ENCODE results near the gene RGS7. TPM values are rescaled to one million over a fixed set of nuclear protein-coding genes. Genes with fewer than 3 reads are reported as not detected.
"Not testable (repeated sequence)": the region's sequence is repeated elsewhere in the genome, so short reads cannot be mapped to it uniquely, and the experiment has no call there.

The RGS7 gene
- total and polyA plus RNA-seq, 2 experiments from 2014 or later: 0.22 to 0.73 TPM

DNA sequence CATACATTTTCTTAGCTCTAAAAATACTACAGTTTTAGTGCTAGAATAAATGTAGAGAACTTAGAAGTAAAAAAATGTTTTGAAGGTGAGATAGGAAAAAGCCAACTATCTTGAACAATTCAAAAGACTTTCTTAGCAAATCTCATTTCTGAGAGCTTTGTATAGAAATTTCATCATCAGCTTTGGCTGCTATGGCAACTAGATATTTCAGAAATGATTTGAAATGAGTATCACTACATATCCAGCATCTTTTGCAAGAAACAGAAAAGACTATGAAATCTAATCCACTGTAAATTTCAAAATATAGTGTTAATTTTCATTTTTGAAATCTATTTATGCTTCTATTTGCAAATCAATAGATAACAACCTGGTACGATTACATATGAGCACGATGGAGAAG, 57.7 kb downstream of the RGS7 start:
- Histone ChIP-seq H3K4me3 (no peak overlapping the region), H3K36me3 (replicated peaks; ENCODE audit: insufficient read depth, low read depth) (no peaks in the 10 kb centered on the region), H2AFZ (no peak overlapping the region), H3K27me3 (no peaks in the 10 kb centered on the region), H3K4me2 (no peak overlapping the region), H4K20me1 (ENCODE audit: insufficient read depth, poor library complexity, severe bottlenecking) (no peaks in the 10 kb centered on the region), H3K4me1 (ENCODE audit: insufficient read depth) (no peaks in the 10 kb centered on the region), H3K9me2 (replicated peaks; ENCODE audit: insufficient read depth) (no peaks in the 10 kb centered on the region), H3K9me3 (ENCODE audit: low read depth) (no peaks in the 10 kb centered on the region), H3K27ac (no peak overlapping the region), H3K79me2 (no peaks in the 10 kb centered on the region)
- no peak for DNase-seq (ENCODE audit: low spot score)
- TF ChIP-seq, protein P1, sequence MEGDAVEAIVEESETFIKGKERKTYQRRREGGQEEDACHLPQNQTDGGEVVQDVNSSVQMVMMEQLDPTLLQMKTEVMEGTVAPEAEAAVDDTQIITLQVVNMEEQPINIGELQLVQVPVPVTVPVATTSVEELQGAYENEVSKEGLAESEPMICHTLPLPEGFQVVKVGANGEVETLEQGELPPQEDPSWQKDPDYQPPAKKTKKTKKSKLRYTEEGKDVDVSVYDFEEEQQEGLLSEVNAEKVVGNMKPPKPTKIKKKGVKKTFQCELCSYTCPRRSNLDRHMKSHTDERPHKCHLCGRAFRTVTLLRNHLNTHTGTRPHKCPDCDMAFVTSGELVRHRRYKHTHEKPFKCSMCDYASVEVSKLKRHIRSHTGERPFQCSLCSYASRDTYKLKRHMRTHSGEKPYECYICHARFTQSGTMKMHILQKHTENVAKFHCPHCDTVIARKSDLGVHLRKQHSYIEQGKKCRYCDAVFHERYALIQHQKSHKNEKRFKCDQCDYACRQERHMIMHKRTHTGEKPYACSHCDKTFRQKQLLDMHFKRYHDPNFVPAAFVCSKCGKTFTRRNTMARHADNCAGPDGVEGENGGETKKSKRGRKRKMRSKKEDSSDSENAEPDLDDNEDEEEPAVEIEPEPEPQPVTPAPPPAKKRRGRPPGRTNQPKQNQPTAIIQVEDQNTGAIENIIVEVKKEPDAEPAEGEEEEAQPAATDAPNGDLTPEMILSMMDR (IDR thresholded peaks at IDR 0.05; ENCODE audit: poor library complexity): no peak
- 86% methylated on average over 2 of the region's 2 CpGs for WGBS (ENCODE audit: low lambda C conversion rate, missing lambda C conversion rate)

DNA sequence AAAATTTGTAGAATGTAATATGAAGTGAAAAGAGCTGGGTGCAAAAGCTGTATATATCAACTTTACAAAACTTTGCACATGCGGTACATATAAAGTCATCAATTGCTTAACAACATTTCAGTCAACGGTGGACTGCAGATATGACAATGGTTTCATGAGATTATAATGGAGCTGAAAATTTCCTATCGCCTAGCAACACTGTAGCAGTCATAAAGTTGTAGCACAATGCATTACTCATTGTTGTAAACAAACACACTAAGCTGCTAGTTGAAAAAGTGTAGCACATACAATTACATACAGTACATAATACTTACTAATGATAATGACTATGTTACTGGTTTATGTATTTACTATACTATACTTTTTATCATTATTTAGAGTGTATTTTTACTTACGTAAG, 64.0 kb downstream of the RGS7 start:
- H4K20me1 ChIP-seq (ENCODE audit: insufficient read depth, poor library complexity, severe bottlenecking): no peaks in the 10 kb centered on the region

DNA sequence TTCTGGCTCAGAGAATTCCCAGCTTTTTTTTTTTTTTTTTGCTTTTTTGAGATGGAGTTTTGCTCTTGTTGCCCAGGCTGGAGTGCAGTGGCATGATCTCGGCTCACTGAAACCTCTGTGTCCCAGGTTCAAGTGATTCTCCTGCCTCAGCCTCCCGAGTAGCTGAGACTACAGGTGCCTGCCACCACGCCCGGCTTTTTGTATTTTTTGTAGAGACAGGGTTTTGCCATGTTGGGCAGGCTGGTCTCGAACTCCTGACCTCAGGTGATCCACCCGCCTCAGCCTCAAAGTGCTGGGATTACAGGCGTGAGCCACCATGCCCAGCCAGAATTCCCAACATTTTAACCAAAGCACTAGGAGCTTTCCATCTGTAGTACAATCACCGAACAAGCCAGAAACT, 65.5 kb downstream of the RGS7 start:
- H2AFZ ChIP-seq; H4K20me1 ChIP-seq (ENCODE audit: insufficient read depth, poor library complexity, severe bottlenecking); H3K79me2 ChIP-seq; H3K27ac ChIP-seq; DNase-seq (ENCODE audit: low spot score); H3K36me3 ChIP-seq (replicated peaks; ENCODE audit: insufficient read depth, low read depth); H3K4me1 ChIP-seq (ENCODE audit: insufficient read depth); H3K9me2 ChIP-seq (replicated peaks; ENCODE audit: insufficient read depth); H3K4me3 ChIP-seq; H3K4me2 ChIP-seq; H3K27me3 ChIP-seq; H3K9me3 ChIP-seq (ENCODE audit: low read depth): not testable (repeated sequence)
- WGBS (ENCODE audit: low lambda C conversion rate, missing lambda C conversion rate): 90% methylated on average over 8 of the region's 8 CpGs

More for the DNA sequence above, 64.0 kb downstream of the RGS7 start:
- Histone ChIP-seq H3K79me2 (no peaks in the 10 kb centered on the region), H3K9me2 (replicated peaks; ENCODE audit: insufficient read depth) (no peaks in the 10 kb centered on the region), H3K9me3 (ENCODE audit: low read depth) (no peaks in the 10 kb centered on the region), H3K4me2 (no peak overlapping the region), H3K4me3 (no peak overlapping the region), H3K27me3 (no peaks in the 10 kb centered on the region), H2AFZ (no peak overlapping the region), H3K36me3 (replicated peaks; ENCODE audit: insufficient read depth, low read depth) (no peaks in the 10 kb centered on the region), H3K4me1 (ENCODE audit: insufficient read depth) (no peaks in the 10 kb centered on the region), H3K27ac (no peak overlapping the region)
- TF ChIP-seq EZH2 (IDR thresholded peaks at IDR 0.05; ENCODE audit: borderline replicate concordance) (no peak), EZH2phosphoT487 (IDR thresholded peaks at IDR 0.05; ENCODE audit: low read depth, severe bottlenecking, unreplicated experiment) (no peak)
- TF ChIP-seq, protein P1 (IDR thresholded peaks at IDR 0.05; ENCODE audit: poor library complexity): no peak
- no peak for DNase-seq (ENCODE audit: low spot score)
- WGBS (ENCODE audit: low lambda C conversion rate, missing lambda C conversion rate): 76% methylated on average over 4 of the region's 4 CpGs

DNA sequence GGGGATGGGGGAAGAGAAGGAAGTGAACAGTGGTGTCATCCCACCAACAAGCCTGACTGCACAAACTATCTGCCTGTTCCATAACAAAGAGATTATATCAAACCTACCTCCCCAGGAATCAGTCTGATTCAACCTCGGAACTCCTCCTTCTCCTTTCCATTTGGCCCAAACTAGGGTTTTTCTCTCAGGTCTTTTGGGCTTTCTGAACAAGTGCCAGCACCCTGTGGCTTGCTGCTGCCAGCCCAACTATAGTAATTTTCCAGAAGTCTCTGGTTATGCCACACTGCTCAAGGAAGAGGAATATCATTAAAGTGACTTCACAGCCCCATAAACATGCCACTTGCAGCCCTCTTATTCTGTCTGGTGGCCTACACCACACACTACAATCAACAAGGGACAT, 70.5 kb downstream of the RGS7 start:
- Histone ChIP-seq H2AFZ (no peak overlapping the region), H3K4me3 (no peak overlapping the region), H3K4me1 (ENCODE audit: insufficient read depth) (no peaks in the 10 kb centered on the region), H3K9me2 (replicated peaks; ENCODE audit: insufficient read depth) (no peaks in the 10 kb centered on the region), H3K79me2 (no peaks in the 10 kb centered on the region), H4K20me1 (ENCODE audit: insufficient read depth, poor library complexity, severe bottlenecking) (no peaks in the 10 kb centered on the region), H3K4me2 (no peak overlapping the region), H3K9me3 (ENCODE audit: low read depth) (no peaks in the 10 kb centered on the region), H3K27ac (no peak overlapping the region), H3K27me3 (no peaks in the 10 kb centered on the region), H3K36me3 (replicated peaks; ENCODE audit: insufficient read depth, low read depth) (no peaks in the 10 kb centered on the region)
- 88% methylated on average over 1 of the region's 1 CpG for WGBS (ENCODE audit: low lambda C conversion rate, missing lambda C conversion rate)
- DNase-seq (ENCODE audit: low spot score): no peak
- TF ChIP-seq EZH2phosphoT487 (IDR thresholded peaks at IDR 0.05; ENCODE audit: low read depth, severe bottlenecking, unreplicated experiment) (no peak), EZH2 (IDR thresholded peaks at IDR 0.05; ENCODE audit: borderline replicate concordance) (no peak)

DNA sequence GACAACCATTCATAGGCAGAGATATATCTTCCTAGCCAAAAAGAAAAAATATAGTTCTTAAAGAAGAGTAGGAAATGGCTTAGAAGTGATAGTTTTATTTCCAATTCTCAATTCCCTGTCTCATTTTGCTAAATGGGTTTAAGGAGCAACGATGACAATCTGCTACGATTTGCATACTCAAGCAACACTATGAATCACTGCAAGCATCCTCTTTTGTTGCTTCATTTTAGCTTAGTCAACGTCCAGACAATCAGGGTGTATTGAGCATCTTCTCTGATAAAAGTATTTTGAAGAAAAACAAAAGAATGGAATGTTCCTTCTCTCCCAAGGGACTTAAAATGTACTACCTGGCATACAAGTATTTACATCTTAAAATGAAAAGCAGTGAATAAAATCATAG, 80.6 kb downstream of the RGS7 start:
- DNase-seq (ENCODE audit: low spot score): no peak
- Histone ChIP-seq H3K27ac (no peak overlapping the region), H3K9me3 (ENCODE audit: low read depth) (peaks cover 5% of the 10 kb centered on the region), H3K4me2 (no peak overlapping the region), H3K36me3 (replicated peaks; ENCODE audit: insufficient read depth, low read depth) (no peaks in the 10 kb centered on the region), H4K20me1 (ENCODE audit: insufficient read depth, poor library complexity, severe bottlenecking) (no peaks in the 10 kb centered on the region), H3K79me2 (no peaks in the 10 kb centered on the region), H3K4me3 (no peak overlapping the region), H2AFZ (no peak overlapping the region), H3K27me3 (no peaks in the 10 kb centered on the region), H3K4me1 (ENCODE audit: insufficient read depth) (peaks cover 3% of the 10 kb centered on the region), H3K9me2 (replicated peaks; ENCODE audit: insufficient read depth) (no peaks in the 10 kb centered on the region)
- WGBS (ENCODE audit: low lambda C conversion rate, missing lambda C conversion rate): 78% methylated on average over 3 of the region's 3 CpGs
- TF ChIP-seq EZH2 (IDR thresholded peaks at IDR 0.05; ENCODE audit: borderline replicate concordance) (no peak), EZH2phosphoT487 (IDR thresholded peaks at IDR 0.05; ENCODE audit: low read depth, severe bottlenecking, unreplicated experiment) (no peak)
- TF ChIP-seq, protein P1 (IDR thresholded peaks at IDR 0.05; ENCODE audit: poor library complexity): no peak

Data from hepatocyte (in vitro differentiated cells).